Muscle of leg (tissue), 11 donors: Measurements from ENCODE around the gene FXYD4. TPM values are rescaled to one million over a fixed set of nuclear protein-coding genes. Genes with fewer than 3 reads are reported as not detected.

Experiments used
- DNase-seq: peaks from one replicate; pipeline ENCODE4 v3.0.0; 2013
- H3K27ac ChIP-seq: one replicate; pipeline ENCODE4 v1.5.1; 2013; ENCODE audit warnings: mild to moderate bottlenecking, low read length, control low read depth
- H3K27me3 ChIP-seq: one replicate; pipeline ENCODE4 v1.6.1; 2013; ENCODE audit warnings: low read length; ENCODE audit not compliant: control insufficient read depth, insufficient read depth
- H3K36me3 ChIP-seq: one replicate; pipeline ENCODE4 v1.6.1; 2013; ENCODE audit warnings: low read length; ENCODE audit not compliant: control insufficient read depth, insufficient read depth
- H3K4me1 ChIP-seq: one replicate; pipeline ENCODE4 v1.6.1; 2013; ENCODE audit warnings: low read length; ENCODE audit not compliant: control insufficient read depth, insufficient read depth
- H3K4me3 ChIP-seq: one replicate; pipeline ENCODE4 v1.5.1; 2013; ENCODE audit warnings: low read length, control low read depth
- H3K9me3 ChIP-seq: replicated peaks from 2 replicates; pipeline ENCODE4 v1.6.1; 2013; ENCODE audit warnings: low read depth, low read length; ENCODE audit not compliant: control insufficient read depth
- WGBS: methylation state at CpG from one replicate; pipeline ENCODE4 v1.1.5; 2013; ENCODE audit warnings: missing lambda C conversion rate; ENCODE audit not compliant: insufficient coverage; 5-methylcytosine and 5-hydroxymethylcytosine counted together
- polyA plus RNA-seq, 8 donors: library from polyadenylated mRNA; unstranded; fragments of 120-200 nt; gene quantifications; one replicate each; pipeline versions ENCODE4 v1.2.1 to v1.2.3, GENCODE V29; 2013; ENCODE audit warnings: inconsistent platforms in 1 of 8, low replicate concordance in 1 of 8; ENCODE audit not compliant: insufficient read length in 8 of 8, insufficient read depth in 1 of 8
- total RNA-seq: library from RNA; stranded (reverse); fragments of 120-200 nt; gene quantifications from one replicate; pipeline ENCODE4 v1.2.4, GENCODE V29; 2013

FXYD4 gene
- total and polyA plus RNA-seq, 9 donors, result 0.44 to 2.6 (median 0.69) TPM

GRCh38 chr10:43342279-43343125 lies 28.9 kb upstream of the FXYD4 start:
- Histone ChIP-seq H3K4me1 (peaks cover 4% of the 10 kb centered on the region), H3K36me3 (no peaks in the 10 kb centered on the region), H3K4me3 (no peak overlapping the region), H3K27me3 (no peaks in the 10 kb centered on the region), H3K9me3 (no peaks in the 10 kb centered on the region), H3K27ac (no peak overlapping the region)
- DNase-seq, result no peak
- WGBS, result 88% methylated on average over 42 of the region's 49 CpGs

DNA sequence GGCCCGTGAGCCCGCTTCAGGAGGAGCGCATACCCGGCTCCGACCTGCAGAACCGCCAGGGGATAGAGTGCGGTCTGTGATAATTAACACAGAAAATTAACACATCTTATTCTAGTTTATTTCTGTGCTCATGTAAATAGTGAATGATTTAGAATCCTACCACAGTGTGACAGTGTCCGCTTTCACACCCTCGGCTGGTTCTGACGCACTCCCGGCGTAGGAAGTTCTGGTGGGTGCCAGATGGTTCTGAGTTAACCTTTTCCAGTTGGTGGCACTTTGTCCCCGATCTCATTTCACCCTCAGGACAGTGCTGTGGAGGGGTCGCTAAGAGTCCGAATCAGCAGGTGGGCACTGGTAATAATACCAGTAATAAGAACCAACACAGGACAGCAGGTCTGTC lies 28.3 kb upstream of the FXYD4 start:
- WGBS, result 100% methylated on average over 1 of the region's 15 CpGs

GRCh38 chr10:43344051-43344450 lies 27.4 kb upstream of the FXYD4 start:
- 67% methylated on average over 5 of the region's 8 CpGs for WGBS

More for the DNA sequence above, 28.3 kb upstream of the FXYD4 start:
- no peaks in the 10 kb centered on the region for H3K27me3 ChIP-seq
- H3K9me3 ChIP-seq, result no peaks in the 10 kb centered on the region
- no peak overlapping the region for H3K4me3 ChIP-seq
- no peaks in the 10 kb centered on the region for H3K36me3 ChIP-seq
- H3K4me1 ChIP-seq, result peaks cover 4% of the 10 kb centered on the region
- no peak overlapping the region for H3K27ac ChIP-seq
- DNase-seq, result no peak

GRCh38 chr10:43347997-43348396 lies 23.4 kb upstream of the FXYD4 start:
- H3K4me1 ChIP-seq, result peaks cover 8% of the 10 kb centered on the region
- no peak overlapping the region for H3K4me3 ChIP-seq
- no peaks in the 10 kb centered on the region for H3K9me3 ChIP-seq
- DNase-seq, result no peak
- H3K27ac ChIP-seq, result no peak overlapping the region
- peaks cover 16% of the 10 kb centered on the region for H3K27me3 ChIP-seq
- WGBS, result no CpG with 5 or more reads among the region's 4 CpGs
- H3K36me3 ChIP-seq, result no peaks in the 10 kb centered on the region

More at GRCh38 chr10:43344051-43344450, 27.4 kb upstream of the FXYD4 start:
- no peaks in the 10 kb centered on the region for H3K36me3 ChIP-seq
- DNase-seq, result no peak
- no peak overlapping the region for H3K4me3 ChIP-seq
- H3K27me3 ChIP-seq, result no peaks in the 10 kb centered on the region
- H3K27ac ChIP-seq, result no peak overlapping the region
- H3K9me3 ChIP-seq, result no peaks in the 10 kb centered on the region
- peaks cover 1% of the 10 kb centered on the region for H3K4me1 ChIP-seq

- Histone ChIP-seq H3K27me3 (peaks cover 18% of the 10 kb centered on the region), H3K4me1 (peaks cover 8% of the 10 kb centered on the region), H3K9me3 (no peaks in the 10 kb centered on the region), H3K4me3 (no peak overlapping the region), H3K36me3 (no peaks in the 10 kb centered on the region), H3K27ac (no peak overlapping the region)
- 41% methylated on average over 11 of the region's 13 CpGs for WGBS
- DNase-seq, result peak; percentile 88
Measured at GRCh38 chr10:43348511-43349312, 22.7 kb upstream of the FXYD4 start.

- Histone ChIP-seq H3K4me1 (peaks cover 8% of the 10 kb centered on the region), H3K9me3 (no peaks in the 10 kb centered on the region), H3K4me3 (no peak overlapping the region), H3K27me3 (peaks cover 18% of the 10 kb centered on the region), H3K36me3 (no peaks in the 10 kb centered on the region), H3K27ac (no peak overlapping the region)
- DNase-seq, result no peak
- WGBS, result 62% methylated on average over 6 of the region's 7 CpGs
Measured at GRCh38 chr10:43350156-43350555, 21.3 kb upstream of the FXYD4 start.

DNA sequence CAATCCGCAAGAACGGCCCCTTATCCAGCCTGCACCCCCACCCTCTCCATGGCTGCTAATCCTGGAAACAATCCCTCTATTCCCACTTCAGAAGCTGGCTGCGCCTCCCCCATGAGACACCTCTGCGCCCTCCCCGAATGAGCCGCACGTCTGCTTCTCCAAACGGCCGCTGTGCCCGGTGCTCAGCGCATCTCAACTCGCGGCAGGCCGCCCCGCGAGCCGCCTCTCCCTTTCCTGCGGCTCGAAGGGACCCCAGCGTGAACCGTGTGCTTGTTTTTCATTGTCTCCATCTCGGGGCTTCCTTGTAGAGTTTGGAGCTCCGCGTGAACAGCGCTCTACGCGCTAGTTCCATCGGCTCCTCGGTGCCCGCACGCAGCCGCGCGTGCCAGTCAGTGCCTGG lies 20.8 kb upstream of the FXYD4 start:
- H3K27me3 ChIP-seq, result peaks cover 18% of the 10 kb centered on the region
- no peaks in the 10 kb centered on the region for H3K36me3 ChIP-seq
- WGBS, result 28% methylated on average over 34 of the region's 34 CpGs
- peaks cover 8% of the 10 kb centered on the region for H3K4me1 ChIP-seq
- no peak overlapping the region for H3K27ac ChIP-seq
- no peaks in the 10 kb centered on the region for H3K9me3 ChIP-seq
- no peak overlapping the region for H3K4me3 ChIP-seq
- no peak for DNase-seq

GRCh38 chr10:43351301-43351700 lies 20.1 kb upstream of the FXYD4 start:
- no peak overlapping the region for H3K27ac ChIP-seq

DNA sequence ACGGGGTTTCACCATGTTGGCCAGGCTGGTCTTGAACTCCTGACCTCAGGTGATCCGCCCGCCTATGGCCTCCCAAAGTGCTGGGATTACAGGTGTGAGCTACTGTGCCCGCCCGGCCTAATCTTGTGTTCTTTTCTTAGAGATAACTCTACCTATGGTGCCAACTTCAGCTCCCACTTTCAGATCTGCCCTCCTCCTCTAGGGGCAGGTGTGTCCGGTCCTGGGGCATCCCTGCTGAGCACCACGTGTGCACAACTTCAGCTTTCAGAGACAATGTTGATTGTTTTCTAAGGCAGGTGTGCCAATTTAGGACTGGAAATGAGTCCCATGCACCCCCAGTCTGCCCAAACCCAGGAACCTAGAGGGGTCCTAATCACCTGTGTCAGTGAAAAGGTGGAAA lies 18.5 kb upstream of the FXYD4 start:
- Histone ChIP-seq H3K4me3 (no peak overlapping the region), H3K9me3 (no peaks in the 10 kb centered on the region), H3K27ac (no peak overlapping the region), H3K4me1 (peaks cover 8% of the 10 kb centered on the region), H3K36me3 (no peaks in the 10 kb centered on the region), H3K27me3 (peaks cover 18% of the 10 kb centered on the region)
- DNase-seq, result no peak
- WGBS, result 86% methylated on average over 6 of the region's 7 CpGs

More at GRCh38 chr10:43351301-43351700, 20.1 kb upstream of the FXYD4 start:
- H3K27me3 ChIP-seq, result peaks cover 18% of the 10 kb centered on the region
- H3K4me1 ChIP-seq, result peaks cover 8% of the 10 kb centered on the region
- H3K4me3 ChIP-seq, result no peak overlapping the region
- WGBS, result 56% methylated on average over 13 of the region's 14 CpGs
- H3K36me3 ChIP-seq, result no peaks in the 10 kb centered on the region
- DNase-seq, result no peak
- no peaks in the 10 kb centered on the region for H3K9me3 ChIP-seq
